OCI-LY7 (cell line): ENCODE results near the gene FBLN5.

Experiments
- EZH2phosphoT487 ChIP-seq: fragments of 200-600 bp; sonication (generic); IDR thresholded peaks from 2 replicates; pipeline ENCODE4 v1.6.1; 2018; ENCODE audit warnings: low read depth, borderline replicate concordance, mild to moderate bottlenecking, mixed run types, antibody characterized with exemption, low read length, moderate library complexity, mixed read lengths
- TF ChIP-seq, protein P1 (sequence below): fragments of 200-600 bp; sonication (generic); conservative IDR thresholded peaks from 2 replicates; pipeline ENCODE4 v1.5.1; 2014; ENCODE audit warnings: mild to moderate bottlenecking, antibody characterized with exemption, low read length, moderate library complexity, mixed read lengths

DNA sequence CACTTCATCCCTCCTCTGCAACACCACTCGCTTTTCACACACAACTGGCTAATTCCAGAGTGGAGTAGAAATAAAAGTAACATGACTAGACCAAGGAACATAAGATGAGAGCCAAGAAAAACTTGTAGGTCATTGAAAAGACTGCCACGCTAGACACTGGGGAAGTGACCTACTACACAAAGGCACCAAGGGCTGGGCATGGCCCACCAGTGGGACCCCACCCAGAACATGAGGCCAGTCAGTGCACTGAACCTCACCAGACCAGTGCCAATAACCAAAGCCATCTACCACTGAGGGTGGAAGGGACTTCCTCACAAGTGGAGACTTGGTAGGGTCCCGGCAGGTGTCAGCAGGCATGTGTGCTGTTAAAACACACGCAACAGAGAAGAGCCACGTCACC, 19.7 kb downstream of the FBLN5 start:
- TF ChIP-seq EZH2phosphoT487 = no peak
- TF ChIP-seq, protein P1, sequence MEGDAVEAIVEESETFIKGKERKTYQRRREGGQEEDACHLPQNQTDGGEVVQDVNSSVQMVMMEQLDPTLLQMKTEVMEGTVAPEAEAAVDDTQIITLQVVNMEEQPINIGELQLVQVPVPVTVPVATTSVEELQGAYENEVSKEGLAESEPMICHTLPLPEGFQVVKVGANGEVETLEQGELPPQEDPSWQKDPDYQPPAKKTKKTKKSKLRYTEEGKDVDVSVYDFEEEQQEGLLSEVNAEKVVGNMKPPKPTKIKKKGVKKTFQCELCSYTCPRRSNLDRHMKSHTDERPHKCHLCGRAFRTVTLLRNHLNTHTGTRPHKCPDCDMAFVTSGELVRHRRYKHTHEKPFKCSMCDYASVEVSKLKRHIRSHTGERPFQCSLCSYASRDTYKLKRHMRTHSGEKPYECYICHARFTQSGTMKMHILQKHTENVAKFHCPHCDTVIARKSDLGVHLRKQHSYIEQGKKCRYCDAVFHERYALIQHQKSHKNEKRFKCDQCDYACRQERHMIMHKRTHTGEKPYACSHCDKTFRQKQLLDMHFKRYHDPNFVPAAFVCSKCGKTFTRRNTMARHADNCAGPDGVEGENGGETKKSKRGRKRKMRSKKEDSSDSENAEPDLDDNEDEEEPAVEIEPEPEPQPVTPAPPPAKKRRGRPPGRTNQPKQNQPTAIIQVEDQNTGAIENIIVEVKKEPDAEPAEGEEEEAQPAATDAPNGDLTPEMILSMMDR = no peak
